NCI-H2107 (cell line): ENCODE results near the gene STK25.

Experiments
- DNase-seq: peaks from one replicate; lab custom pipeline; 2025; lab: John Stamatoyannopoulos, UW

STK25 gene

DNA sequence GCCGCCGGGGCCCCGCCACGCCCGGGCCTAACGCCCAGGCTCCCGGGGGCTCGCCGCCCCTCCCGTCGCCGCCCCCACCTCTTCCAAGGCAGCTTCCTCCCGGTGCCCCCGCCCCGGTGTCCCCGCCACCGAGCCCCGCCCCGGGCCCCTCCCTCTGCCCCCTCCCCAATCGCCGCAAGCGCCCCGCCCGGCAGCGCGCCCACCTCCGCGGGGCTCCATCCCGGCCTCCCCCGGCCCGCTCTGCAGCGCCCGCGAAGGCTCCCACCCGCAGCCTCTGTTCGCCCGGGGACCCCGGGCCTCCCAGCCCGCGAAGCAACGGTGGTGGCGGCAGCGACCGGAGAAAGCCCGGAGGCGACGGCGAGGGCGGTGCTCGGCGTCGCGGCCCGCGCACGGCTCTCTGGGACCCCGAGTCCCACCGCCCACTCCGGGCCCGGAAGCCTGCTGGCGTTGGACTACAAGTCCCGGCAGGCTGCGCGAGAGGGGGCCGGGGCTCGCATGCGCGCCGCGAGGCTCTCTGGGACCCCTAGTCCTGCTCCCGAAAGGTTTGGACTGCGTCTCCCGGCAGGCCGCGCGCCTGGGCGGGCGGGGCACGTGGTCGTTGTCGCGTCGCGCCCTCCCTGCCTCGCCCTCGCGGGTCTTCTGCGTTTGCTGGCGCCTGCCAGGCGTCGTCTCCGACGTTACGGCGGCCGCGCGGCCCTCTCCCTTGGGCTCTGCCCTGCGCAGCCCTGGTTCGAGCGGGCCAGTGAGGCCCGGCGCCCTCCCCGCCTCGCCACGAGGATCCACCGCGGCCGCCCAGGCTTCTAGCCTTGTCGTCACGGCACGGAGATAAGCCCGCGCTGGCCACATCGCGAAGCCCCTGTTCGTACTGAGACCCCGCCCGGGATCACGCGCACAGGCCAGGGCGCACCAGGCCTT, at the start of gene STK25:
STK25 (minus strand) TSS at position 345 of the 915 bp plus-strand sequence. CDS start 549 bp downstream, outside the sequence.
- DNase-seq, result peak; percentile 95

DNA sequence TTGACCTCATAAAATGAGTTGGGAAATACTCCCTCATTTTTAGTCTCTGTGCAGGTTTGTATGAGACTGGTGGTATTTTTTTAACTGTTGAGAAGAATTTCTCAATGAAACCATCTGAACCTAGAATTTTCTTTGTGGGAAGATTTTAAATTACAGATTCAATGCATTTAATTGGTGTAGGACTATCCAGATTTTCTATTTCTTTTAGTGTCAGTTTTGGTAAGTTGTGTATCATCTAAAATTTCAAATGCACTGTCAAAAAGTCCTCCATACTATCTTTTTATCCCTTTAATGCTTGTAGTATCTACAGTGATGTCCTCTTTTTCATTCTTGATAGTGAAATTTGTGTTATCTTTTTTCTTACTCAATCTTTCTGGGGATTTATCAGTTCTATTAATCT, 48.4 kb upstream of the STK25 start:
- DNase-seq, result no peak

DNA sequence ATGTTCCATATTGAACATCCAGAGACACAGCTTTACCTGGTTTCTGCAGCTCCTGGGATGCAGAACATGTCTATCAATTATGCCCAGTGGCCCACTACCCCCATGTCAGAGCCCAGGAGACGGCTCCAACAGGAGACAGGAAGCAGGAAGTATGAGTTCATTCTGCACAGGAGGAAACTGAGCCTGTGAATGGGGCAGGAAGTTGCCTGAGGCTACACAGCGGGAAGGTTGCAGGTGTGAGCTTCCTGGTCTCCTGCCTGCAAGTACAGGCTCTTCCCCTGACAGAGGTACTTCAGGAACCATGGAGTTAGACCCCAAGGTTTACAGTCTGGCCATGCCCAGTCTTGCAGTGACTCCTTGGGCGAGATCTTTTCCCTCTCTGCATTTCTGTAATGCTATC, 47.3 kb upstream of the STK25 start:
- no peak for DNase-seq

DNA sequence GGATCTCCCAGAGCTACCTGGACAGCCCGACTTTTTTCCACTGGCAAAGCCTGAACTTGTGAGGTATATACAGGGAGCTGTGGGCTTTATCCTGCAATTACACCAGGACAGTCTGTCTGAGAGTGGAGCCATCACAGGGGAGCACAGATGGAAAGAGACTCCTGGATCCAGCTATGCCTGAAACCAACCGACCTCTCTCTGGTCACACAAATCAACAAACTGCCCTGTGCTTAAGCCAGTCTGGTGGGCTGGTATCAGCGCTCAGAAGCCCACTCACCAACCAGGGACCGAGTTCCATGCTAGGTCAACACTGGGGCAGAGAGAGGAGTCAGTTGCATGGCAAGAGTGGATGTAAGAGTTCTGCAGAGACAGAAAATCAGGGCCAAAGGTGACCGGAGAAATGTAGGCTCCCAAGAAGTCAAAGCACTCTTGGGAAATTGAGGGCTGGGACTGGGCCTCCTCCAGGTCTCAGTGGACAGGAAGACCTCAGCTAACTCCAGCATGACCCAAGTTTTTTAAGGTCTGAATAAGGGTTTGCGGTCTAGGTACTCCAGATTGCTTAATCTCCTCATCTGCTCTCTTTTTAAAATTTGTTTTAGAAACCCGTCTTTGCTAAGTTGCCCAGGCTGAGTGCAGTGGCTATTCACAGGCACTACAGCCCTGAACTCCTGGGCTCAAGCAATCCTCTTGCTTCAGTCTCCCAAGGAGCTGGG, 46.4 kb upstream of the STK25 start:
- DNase-seq, result no peak

DNA sequence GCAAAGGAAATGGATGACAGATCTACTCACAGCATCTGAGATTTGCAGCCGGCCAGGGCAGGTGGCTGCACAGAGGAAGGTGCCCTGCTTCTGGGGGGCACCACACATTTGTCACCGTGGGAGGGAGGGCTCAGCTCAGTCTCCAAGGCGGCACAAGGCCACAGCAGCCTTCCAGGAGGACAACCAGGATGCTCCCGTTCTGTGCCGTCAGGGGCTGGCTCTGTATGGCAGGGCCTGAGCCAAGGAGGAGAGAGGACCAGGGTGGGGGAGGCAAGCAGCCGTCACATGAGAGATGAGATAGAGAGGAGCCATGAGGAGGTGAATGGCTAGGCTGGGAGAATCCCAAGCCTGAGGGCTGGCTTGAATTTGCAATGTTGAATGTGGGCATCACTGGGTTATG, 45.6 kb upstream of the STK25 start:
- DNase-seq, result no peak

DNA sequence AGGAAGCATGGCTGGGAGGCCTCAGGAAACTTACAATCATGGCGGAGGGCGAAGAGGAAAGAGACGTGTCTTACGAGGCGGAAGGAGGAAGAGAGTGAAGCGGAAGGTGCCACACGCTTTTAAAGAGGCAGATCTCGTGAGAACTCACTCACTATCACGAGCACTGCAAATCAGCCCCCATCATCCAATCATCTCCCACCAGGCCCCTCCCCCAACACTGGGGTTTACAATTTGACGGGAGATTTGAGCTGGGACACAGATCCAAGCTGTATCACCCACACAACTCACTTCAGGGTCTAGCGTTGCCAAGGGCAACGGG, 45.1 kb upstream of the STK25 start:
- no peak for DNase-seq

DNA sequence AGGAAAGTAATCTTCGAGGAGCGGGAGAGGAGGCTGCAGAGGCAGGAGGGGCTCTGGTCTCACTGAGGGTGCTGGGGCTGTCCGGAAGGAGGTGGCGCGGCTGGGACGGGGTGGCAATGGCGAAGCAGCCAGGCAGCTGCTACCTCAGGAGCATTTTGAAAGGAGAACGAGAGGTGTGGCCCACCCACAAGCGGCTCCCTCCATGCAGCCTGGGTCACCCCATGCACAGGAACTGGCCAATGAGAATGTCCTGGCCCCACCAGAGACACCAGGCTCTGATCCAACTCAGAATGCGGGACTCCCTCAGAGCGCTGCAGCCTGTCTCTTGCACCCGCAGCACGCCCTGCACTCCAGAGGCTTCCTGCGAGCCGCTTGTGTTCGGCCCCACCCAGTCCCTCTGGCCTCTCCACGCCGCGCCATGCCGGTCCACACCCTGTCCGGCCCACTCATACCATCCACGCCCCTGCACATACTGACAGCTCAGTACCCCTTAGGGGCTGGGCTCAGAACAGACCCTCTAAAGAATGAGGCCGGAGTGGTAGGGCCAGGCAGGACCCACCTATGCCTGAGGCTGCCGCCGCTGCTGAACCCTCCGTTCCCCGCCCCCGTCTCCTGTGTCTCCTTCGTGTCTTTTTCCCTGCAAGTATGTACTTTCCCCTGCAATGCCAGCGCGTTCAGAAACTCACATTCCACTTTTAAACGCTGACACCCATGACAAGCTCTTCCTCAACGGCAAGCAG, 43.8 kb upstream of the STK25 start:
- no peak for DNase-seq

DNA sequence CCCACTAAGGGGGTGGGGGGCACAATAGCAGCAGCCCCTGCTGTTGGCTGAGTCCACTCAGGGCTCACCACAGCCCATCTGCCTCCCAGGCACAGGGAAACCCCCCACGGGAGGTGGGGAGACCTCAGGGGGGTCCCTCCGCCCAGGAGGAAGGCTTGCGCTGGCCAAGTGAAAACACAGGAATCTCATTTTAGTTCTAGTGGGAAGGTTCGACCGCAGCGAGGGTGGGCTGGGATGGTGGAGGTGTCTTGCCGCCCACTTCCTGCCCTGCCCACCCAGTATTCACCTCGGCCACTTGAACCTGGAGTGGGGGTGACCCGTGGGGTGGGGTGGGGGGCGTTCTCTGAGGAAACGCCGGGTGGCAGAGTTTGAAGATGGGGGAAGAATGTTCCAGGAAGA, 43.2 kb upstream of the STK25 start:
- DNase-seq, result no peak

DNA sequence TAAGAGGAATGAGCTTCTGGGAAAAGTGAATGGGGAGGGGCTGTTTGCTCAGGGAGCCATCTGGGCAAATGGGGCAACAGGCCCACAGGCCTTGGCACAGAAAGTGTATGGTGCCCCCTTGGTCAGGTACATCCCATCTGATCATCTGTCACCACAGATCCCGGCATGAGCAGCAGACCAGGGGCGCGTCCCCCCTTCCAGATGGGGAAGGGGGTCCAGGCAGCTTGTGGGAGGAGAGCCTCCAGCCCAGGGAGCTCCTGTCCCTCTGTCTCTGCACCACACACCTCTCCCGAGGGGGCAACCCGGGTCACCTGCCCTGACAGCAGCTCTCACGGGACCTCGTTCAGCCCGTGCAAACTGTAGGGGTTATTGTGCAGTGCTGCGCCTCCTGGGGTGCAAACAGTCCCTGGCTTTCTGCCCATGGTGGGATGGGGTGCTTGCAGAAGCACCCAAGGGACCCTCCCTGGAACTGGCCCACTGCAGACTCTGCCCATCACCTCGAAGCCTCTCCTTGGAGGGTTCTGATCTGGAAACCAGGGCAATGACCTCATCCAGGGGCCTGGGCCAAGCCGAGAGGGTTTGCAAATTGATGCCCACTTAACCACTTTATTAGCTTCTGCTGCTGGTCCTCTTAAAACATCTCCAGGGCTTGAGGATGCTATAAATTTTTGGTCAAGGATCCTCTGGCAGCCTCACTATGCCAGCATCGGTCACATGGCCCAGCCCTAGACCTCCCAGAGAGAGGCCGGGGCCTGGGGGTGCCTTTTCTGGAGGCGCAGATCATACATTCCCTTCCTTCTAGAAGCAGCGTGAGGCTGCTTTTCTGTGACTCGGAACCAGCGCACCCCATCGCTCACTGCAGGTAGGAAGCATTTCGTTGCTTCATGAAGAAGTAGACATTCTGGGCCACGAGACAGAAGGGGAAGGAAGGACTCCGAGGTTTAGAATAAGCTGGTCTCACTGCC, 42.5 kb upstream of the STK25 start:
- DNase-seq, result no peak

DNA sequence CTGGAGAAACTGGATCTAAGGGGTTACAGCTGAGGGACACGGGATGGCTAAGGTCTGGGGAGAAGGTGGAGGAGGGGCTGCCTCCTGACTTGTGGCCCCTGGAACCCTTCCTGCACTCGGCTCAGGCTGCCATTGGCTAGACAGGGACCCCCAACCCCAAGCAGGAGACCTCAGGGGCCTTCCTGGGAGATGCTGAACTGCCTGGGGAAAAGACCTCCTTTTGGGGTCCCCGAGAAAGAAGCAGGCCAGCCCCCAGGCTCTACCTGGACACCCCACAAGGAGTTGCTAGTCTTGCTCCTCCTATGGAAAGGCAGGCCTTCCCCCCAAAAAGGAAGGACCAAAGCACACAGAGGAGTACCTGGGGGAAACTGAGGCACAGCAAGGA, 40.1 kb upstream of the STK25 start:
- DNase-seq, result no peak

DNA sequence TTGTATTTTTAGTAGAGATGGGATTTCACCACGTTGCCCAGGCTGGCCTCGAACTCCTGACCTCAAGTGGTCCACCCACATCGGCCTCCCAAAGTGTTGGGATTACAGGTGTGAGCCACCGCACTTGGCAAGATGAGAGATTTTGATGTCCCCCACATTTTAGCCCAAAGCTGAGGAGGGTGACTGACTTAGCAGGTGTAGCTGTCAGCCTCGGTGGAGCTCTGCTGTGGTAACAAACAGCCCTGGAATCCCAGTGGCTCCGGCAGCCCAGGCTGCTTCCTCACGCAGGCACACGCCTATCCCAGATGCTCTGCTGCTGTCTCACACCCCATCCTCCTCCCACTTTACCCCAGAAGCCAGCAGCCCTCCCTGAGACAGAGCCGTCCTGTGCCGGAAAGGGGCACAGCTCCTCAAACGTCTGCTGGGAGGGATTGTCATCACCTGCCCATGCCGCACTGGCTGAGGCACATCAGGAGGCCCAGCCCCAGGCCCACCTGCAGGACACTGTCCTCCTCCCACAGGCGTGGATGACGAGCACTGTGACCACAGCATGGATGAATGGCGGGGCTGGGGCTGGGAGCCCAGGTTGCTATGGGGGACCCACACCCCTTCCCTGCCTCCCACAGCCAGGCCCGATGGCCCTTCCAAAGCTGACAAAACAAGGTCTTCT, 39.5 kb upstream of the STK25 start:
- DNase-seq, result no peak

DNA sequence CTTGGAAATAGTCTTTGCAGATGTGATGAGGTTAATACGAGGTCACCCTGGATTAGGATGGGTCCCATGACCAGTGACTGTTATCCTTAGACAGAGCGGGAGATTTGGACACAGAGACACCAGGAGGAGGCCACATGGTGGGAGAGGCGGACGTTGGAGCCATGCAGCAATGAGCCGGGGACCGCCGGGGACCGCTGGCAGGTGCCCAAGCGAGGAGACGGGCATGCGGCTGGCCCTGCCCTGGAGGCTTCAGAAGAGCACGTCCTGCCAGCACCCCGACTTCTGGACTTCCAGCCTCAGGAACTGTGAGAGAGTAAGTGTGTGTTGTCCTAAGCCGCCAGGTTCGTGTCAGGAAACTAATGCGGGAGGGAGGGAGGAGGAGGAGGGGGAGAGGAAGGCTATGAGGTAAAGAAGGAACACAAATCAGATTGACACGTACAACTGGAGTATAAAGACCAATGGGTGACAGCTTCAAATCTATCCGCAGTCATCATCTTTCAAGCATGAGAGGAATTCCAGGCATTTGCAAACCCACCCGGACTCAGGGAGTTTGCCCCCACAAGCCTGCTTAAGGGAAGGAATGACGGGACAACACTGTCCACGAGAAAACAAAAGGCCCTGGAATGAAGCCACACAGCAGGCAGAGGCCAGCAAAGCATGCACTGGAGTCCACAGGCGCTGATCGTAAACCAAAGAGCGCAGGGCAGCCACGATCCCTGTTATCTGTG, 38.6 kb upstream of the STK25 start:
- DNase-seq, result no peak

DNA sequence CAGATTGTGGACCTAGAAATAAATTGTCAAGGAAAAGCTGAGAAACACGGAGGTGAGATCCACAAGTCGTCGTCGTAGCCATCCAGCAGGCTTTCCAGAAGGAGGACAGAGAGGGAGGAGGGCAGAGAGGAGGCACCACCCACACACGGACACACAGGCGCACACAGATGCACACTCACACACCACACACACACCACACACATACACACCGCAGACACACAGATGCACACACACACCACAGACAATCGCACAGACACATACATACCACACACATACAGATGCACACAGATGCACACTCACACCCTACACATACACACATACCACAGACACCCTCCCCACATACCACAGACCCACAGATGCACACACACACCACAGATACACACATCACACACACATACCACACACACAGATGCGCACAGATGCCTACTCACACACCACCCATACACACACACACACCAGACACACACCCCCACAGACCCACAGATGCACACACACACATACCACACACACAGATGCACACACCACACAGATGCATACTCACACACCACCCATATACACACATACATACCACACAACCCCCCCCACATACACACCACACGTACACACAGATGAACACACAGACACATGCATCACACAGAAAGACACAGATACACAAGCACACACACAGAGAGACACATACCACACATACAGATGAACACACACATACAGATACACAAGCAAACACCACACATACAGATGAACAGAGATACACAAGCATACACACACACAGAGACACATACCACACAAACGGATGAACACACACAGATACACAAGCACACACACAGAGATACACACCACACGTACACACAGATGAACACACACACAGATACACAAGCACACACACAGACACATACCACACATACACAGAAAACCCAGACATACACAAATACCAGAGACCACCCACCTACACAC, 37.4 kb upstream of the STK25 start:
- DNase-seq, result no peak

DNA sequence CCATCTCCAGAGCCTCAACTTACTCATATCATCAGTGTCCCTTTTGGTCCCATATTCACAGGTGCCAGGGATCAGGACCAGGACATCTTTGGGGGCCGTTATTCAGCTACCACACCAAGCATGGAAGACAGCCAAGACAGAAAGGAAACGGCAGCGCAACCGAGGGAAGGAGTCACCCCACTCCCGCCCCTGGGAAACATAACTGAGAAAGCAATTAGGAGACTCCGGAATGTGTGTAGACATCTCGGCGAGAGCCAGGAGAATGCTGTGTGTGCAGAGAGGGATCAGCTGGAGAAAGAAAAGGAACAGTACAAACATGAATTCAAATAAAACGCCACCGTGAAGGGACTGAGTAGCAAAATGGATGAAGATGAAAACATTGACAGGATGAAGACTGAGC, 36.7 kb upstream of the STK25 start:
- DNase-seq, result no peak

DNA sequence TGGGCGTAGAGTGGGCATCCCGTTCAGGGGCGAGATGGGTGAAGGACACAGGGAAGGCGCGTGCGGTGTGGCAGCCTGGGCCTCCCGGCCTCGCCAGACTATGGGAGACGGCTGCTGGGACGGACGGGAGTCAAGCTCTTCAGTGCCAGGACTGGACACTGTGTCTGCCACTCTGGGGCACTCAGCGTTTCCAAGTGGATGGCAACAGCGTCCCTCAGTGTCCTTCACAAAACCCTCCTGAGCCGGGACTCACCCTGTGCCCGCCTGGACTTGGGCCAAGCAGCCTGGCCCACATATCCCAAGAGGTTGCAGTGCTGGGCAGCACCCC, 33.9 kb upstream of the STK25 start:
- no peak for DNase-seq

DNA sequence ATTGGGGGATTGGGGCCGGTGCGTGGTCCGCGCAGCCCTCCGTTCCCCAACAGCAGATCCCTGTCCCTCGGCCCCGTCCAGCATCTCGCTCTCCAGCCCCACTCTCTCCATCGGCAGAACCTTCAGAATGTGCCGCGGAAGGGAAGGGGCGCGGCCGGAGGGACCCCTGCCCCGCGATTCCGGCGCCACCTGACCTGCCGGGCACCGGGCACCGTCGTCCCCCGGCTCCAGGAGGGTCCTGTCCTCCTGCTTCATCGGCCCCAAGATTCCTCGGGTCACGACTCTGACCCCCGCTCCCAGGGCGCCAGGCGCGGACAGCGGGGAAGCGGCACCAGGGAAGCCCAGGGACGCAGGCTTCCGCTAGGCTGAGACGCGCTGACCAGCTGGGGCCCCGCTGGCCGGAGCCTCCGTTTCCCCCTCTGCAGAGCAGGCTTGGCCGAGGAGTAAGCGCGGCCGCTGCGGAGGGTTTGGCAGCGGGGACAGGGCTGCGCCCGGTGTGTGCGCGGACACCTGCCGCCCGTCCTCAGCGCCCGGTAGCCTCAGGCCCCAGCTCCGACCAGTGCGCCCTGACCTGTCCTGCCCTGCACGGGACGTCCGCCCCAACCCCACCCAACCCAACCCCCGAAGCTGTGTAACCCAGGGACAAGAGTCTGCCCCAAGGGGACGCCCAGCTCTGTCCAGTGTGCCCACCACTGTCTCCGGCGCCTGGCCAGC, 33.3 kb upstream of the STK25 start:
- DNase-seq, result no peak

DNA sequence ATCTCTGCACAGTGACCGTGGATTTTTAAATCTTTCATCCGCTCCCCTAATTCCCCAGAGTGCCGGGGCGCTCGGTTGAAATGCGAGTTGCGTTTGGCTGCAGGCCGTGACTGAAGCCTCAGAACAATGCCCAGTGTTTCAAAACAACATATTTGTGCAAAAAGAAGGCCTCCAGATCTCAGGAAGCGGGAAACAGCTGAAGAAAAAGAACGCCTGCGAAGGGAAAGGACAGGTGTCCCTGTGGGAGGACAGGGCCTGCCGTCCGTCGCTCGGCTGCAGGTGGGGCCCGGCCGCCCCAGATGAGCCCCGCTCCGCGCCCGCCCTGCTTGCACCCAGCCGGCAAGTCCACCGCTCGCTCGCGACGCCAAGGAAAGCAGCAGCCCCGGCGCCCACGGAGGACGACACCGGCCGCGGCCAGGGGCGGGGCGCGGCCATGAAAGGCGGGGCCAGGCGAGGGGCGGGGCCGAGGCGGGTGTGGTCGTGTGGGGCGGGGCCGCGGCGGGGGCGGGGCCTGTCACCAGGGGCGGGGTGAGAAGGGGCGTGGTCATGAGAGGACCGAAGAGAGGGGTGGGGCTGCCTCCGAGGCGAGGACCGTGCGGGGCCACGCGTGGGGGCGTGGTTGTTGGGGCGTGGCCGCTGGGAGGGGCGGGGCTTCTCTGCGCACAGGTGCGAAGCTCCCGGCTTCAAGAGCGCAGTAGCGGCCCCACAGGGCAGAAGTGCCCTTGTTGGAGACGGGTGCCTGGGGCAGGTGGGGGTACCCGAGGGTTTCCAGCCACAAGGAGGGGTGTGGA, 32.6 kb upstream of the STK25 start:
- peak; percentile 29 for DNase-seq

DNA sequence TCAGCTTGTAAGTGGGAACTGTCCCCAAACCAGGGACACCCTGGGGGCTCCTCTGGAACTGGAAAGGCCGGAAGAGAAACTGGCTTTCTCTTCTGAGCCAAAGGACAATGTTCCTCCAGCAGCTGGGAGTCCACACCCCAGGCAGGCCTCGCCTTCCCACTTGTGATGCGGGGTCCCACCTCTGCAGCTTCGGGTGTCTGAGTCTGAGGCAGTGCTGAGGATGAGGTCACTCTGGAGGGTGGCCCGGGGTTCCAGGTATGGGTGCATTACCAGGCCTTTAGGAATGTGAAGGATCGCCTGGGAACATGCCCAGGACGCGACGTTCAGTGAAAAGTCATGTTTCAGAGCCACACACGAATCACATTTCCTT, 32.0 kb upstream of the STK25 start:
- no peak for DNase-seq
